ENCODE measurements around the gene KCNG3. TPM values are rescaled to one million over a fixed set of nuclear protein-coding genes. Genes with fewer than 3 reads are reported as not detected.

The KCNG3 gene
- total RNA-seq, 6 donors from 2014 or later: 0.91 to 10.3 (median 3.8) TPM

DNA sequence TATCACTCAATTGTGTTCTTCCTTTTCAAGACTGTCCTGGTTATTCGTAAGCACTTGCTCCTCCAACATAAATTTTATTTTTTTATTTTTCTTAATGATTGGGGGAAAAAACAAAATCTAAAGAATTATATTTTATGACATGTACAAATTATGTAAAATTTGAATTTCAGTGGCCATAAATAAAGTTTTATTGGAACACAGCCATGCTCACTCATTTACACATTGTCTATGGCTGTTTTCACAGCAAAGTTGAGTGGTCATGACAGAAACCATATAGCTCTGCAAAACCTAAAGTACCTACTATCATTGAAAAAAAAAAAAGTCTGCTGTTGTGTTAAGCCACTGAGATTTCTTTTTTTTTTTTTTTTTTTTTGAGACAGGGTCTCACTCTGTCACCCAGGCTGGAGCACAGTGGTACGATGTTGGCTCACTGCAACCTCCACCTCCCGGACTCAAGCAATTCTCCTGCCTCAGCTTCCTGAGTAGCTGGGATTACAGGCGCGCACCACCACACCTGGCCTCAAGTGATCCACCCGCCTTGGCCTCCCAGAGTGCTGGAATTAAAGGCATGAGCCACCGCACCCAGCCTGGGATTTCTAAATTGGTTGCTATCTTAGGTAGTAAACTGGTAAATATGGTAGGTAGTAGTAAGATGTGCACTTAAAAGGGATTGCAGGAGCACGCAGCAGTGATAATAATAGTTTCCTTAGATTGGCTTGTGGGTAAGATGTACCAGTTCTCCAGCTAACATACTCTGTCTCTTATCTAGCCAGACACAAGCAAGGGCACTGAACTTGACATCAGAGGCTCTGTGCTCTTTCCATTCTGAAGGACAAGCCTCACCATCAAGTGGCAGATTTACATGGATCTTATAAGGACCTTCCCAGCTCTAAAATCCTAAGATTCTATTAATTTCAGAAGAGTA, 44.4 kb downstream of the KCNG3 start:
- H3K4me3 ChIP-seq: no peak overlapping the region
- ATAC-seq (ENCODE audit: low FRiP score in 2 of 2): no peak
- no peak overlapping the region for H3K27ac ChIP-seq
- no peaks in the 10 kb centered on the region for H3K36me3 ChIP-seq
- TF ChIP-seq, protein P1, sequence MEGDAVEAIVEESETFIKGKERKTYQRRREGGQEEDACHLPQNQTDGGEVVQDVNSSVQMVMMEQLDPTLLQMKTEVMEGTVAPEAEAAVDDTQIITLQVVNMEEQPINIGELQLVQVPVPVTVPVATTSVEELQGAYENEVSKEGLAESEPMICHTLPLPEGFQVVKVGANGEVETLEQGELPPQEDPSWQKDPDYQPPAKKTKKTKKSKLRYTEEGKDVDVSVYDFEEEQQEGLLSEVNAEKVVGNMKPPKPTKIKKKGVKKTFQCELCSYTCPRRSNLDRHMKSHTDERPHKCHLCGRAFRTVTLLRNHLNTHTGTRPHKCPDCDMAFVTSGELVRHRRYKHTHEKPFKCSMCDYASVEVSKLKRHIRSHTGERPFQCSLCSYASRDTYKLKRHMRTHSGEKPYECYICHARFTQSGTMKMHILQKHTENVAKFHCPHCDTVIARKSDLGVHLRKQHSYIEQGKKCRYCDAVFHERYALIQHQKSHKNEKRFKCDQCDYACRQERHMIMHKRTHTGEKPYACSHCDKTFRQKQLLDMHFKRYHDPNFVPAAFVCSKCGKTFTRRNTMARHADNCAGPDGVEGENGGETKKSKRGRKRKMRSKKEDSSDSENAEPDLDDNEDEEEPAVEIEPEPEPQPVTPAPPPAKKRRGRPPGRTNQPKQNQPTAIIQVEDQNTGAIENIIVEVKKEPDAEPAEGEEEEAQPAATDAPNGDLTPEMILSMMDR (IDR thresholded peaks at IDR 0.05): no peak
- TF ChIP-seq EP300 (IDR thresholded peaks at IDR 0.05) (no peak), POLR2A (IDR thresholded peaks at IDR 0.05) (no peak), POLR2AphosphoS5 (IDR thresholded peaks at IDR 0.05) (no peak)
- 92 to 95% methylated on average over 8 of the region's 8 CpGs for WGBS, 2 donors
- DNase-seq: no peak
- H3K9me3 ChIP-seq: no peaks in the 10 kb centered on the region
- peaks cover 0 to 7% (median under 1%) of the 10 kb centered on the region in 4 donors for H3K4me1 ChIP-seq
- no peaks in the 10 kb centered on the region for H3K27me3 ChIP-seq

- ATAC-seq (ENCODE audit: low FRiP score in 2 of 2) (no peak), DNase-seq (no peak)
- Histone ChIP-seq H3K27ac (no peak overlapping the region), H3K4me3 (no peak overlapping the region), H3K36me3 (no peaks in the 10 kb centered on the region), H3K27me3 (no peaks in the 10 kb centered on the region), H3K4me1 (peaks cover 0 to 7% (median 2%) of the 10 kb centered on the region in 4 donors), H3K9me3 (no peaks in the 10 kb centered on the region)
- TF ChIP-seq POLR2A (IDR thresholded peaks at IDR 0.05) (no peak), POLR2AphosphoS5 (IDR thresholded peaks at IDR 0.05) (no peak), EP300 (IDR thresholded peaks at IDR 0.05) (no peak)
- TF ChIP-seq, protein P1 (IDR thresholded peaks at IDR 0.05): no peak
- 89 to 91% methylated on average over 2 of the region's 2 CpGs for WGBS, 2 donors
Observed at GRCh38 chr2:42448163-42448562, 45.6 kb downstream of the KCNG3 start.

- ATAC-seq (ENCODE audit: low FRiP score in 2 of 2) (peak; percentile 65 to 85), DNase-seq (no peak)
- Histone ChIP-seq H3K36me3 (no peaks in the 10 kb centered on the region), H3K9me3 (no peaks in the 10 kb centered on the region), H3K4me3 (peak overlapping the region in 1 of 4 donors; percentile 23), H3K27ac (peak overlapping the region; percentile 64 to 69 (median 66)), H3K4me1 (peaks cover 0 to 7% (median 2%) of the 10 kb centered on the region in 4 donors), H3K27me3 (no peaks in the 10 kb centered on the region)
- TF ChIP-seq EP300 (IDR thresholded peaks at IDR 0.05): peak in 1 of 4 donors; percentile 8
- TF ChIP-seq, protein P1 (IDR thresholded peaks at IDR 0.05): no peak
Observed at GRCh38 chr2:42446503-42447271, 47.1 kb downstream of the KCNG3 start.

GRCh38 chr2:42443718-42444399, 49.9 kb downstream of the KCNG3 start:
- Histone ChIP-seq H3K27me3 (no peaks in the 10 kb centered on the region), H3K27ac (no peak overlapping the region), H3K36me3 (no peaks in the 10 kb centered on the region), H3K9me3 (no peaks in the 10 kb centered on the region), H3K4me3 (no peak overlapping the region), H3K4me1 (peaks cover 0 to 7% (median 2%) of the 10 kb centered on the region in 4 donors)
- TF ChIP-seq POLR2A (IDR thresholded peaks at IDR 0.05) (no peak), POLR2AphosphoS5 (IDR thresholded peaks at IDR 0.05) (no peak), EP300 (IDR thresholded peaks at IDR 0.05) (no peak)
- TF ChIP-seq, protein P1 (IDR thresholded peaks at IDR 0.05): no peak
- WGBS, 2 donors: 57 to 67% methylated on average over 5 of the region's 5 CpGs
- DNase-seq (no peak), ATAC-seq (ENCODE audit: low FRiP score in 2 of 2) (peak; percentile 41 to 77)
